LNCAP (cell line): ENCODE data around the gene DUSP16.

Experiments used
- TF ChIP-seq, protein P1 (sequence below): fragments of 450-650 bp; IDR thresholded peaks from 2 replicates; pipeline ENCODE4 v1.5.1; 2017; ENCODE audit warnings: mild to moderate bottlenecking

The DUSP16 gene

DNA sequence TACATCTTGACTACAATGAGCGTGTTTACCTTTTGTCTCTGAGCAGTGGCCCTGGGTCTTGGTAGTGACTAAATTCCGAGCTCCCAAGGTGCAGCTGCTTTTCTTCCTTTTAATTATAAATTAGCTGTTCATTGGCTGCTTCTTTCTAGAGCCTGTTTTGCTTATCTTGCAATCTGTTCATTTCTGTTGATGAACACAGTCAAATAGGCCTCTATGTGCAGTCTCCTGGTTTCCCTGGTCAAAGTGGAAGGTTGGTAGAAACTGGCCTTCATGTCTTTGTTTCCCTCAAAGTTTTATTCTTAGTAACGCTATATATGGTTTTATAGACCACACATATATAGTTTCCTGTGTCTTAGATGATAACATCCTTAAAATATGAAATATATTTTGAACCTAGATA lies 94.1 kb downstream of the DUSP16 start:
- TF ChIP-seq, protein P1, sequence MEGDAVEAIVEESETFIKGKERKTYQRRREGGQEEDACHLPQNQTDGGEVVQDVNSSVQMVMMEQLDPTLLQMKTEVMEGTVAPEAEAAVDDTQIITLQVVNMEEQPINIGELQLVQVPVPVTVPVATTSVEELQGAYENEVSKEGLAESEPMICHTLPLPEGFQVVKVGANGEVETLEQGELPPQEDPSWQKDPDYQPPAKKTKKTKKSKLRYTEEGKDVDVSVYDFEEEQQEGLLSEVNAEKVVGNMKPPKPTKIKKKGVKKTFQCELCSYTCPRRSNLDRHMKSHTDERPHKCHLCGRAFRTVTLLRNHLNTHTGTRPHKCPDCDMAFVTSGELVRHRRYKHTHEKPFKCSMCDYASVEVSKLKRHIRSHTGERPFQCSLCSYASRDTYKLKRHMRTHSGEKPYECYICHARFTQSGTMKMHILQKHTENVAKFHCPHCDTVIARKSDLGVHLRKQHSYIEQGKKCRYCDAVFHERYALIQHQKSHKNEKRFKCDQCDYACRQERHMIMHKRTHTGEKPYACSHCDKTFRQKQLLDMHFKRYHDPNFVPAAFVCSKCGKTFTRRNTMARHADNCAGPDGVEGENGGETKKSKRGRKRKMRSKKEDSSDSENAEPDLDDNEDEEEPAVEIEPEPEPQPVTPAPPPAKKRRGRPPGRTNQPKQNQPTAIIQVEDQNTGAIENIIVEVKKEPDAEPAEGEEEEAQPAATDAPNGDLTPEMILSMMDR = no peak

DNA sequence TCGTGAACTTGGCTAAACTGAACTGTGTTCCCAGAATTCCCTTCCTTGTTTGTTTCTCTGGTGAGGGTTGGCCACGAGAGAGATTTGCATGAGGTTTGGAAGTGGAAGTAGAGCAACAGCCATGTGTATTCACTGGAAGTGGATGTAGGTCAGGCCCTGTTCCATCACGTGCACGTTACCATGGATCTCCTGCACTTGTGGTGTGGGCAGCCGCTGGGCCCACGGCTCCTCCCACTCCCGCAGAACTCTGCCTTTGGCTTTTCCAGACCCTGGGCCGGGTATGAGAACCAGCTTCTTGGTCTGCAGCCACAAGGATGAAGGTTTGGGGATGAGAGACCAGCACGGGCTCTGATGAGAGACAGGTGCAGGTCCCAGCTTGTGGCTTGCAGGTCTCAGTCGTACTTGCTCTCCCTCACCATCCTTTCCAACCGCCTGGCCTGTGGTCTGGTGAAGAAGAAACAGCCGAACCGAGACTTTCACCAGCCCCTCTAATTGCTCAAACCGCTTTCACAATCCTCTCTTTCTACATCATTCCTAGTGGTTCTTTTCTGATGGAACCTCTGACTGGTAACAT lies 94.9 kb downstream of the DUSP16 start:
- TF ChIP-seq, protein P1 = no peak

DNA sequence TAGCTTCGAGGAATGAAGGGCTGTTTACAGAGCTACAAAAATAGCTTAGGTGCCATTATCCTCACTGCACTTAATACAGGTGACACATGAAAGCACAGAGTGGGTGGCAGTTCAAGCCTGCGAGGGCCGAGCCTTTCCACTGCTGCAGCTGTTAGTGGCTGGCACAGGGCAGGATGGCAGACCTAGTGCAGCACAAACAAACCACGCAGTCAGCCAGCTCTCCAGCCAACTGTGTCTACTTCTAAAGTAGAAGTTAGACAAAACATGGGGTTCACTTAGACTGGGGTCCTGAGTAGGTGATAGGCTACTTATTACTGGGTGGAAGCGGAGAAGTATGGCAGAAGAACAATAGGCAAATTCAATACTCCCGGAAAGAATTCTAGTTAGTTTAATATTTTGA lies 95.4 kb downstream of the DUSP16 start:
- TF ChIP-seq, protein P1 = no peak

DNA sequence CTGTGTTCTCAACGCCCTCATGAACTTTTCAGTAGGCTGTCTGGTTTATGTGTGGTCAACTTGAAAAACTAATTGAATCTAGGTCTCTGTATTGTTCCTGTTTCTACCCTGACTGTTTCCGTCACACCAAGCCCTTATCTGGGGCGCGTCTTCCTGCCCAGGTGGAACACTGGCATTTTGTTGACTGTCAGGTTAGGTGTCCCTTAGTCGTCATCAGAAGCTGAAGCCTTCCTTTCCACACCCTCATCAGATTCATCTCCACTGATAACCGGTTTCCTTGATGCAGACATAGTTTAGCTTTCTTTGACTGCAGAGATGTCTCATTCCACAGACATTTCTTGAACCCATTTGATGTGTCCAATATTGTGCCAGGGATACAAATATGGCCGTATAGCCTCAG lies 96.5 kb downstream of the DUSP16 start:
- TF ChIP-seq, protein P1 = no peak

DNA sequence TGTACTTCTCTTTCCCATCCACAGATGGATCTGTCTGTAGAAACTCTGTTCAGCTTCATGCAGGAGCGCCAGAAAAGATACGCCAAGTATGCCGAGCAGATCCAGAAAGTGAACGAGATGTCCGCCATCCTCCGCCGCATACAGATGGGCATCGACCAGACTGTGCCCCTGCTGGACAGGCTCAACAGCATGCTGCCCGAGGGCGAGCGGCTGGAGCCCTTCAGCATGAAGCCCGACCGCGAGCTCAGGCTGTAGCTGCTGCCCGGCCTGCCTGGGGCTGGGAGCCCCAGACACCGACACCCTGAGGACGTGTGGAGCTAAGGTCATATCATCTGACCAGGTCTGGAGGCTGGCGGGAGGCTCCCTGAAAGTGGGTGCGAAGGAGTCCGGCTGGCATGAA lies 97.1 kb downstream of the DUSP16 start:
- TF ChIP-seq, protein P1 = no peak

DNA sequence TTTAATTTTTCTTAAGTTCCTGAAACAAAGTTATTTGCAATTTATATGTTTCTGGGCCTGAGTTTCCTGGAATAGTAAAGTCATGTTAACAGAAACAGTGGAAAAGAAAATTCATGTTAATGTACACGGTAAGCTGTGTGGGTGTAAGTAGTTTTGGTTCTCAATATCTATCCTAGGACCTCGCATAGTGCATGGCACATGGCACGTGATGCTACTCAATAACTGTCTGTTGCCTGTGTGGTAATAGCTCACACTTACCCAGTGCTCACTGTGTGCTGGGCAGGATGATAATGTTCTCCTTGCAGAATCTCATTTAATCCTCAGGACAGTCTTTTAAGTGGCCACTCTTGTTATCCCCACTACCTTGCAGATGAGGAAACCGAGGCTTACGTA lies 100.7 kb downstream of the DUSP16 start:
- TF ChIP-seq, protein P1 = no peak

DNA sequence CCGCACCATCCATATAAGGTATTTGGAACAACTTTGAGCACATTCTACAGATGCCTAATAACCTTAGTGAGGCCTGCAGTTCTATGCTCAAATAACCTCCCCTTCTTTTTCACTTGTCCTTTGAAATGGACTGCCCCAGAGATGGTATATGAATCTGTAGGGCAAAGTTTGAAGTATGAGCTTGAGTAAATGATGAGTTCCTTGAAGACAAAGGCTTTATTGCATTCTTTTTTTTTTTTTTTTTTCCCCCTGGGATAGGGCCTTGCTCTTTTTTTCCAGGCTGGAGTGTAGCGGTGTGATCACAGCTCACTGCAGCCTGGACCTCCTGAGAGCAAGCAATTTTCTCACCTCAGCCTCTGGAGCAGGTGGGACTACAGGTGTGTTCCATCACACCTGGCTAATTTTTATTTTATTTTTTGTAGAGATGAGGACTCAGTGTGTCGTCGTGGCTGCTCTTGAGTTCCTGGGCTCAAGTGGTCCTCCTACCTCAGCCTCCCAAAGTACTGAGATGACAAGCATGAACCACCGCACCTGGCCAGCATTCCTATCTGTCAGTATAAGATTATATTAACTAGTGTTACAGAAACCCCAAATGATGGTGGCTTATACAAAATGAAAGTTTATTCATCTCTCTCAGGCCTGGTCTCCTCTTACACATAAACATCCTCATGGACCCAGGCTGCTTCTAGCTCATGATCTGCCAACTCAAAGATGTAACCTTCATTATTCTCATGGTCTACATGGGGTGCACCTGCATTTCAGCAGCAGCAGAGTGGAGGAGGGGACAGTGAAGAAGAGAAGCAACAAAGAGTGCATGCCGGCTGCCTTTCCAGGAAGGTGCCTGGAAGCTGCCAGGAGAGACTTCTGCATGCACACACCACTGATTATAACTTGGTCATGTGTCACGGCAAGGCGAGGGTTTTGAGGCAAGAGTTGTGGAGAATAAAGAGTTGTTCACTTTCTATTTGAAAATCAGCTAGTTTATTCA lies 101.4 kb downstream of the DUSP16 start:
- TF ChIP-seq, protein P1 = no peak
